Kidney epithelial cell (primary cell): ENCODE measurements around the gene BHLHA15. TPM values are rescaled to one million over a fixed set of nuclear protein-coding genes. Genes with fewer than 3 reads are reported as not detected.

Source experiments
- DNase-seq: peaks from one replicate; pipeline ENCODE4 v3.0.0-alpha.2; 2010; ENCODE audit warnings: low read depth
- H3K27me3 ChIP-seq: 2 replicates; pipeline ENCODE4 v1.6.0; 2011; ENCODE audit warnings: low read length; ENCODE audit not compliant: control insufficient read depth, insufficient read depth
- H3K36me3 ChIP-seq: 2 replicates; pipeline ENCODE4 v1.5.1; 2011; ENCODE audit warnings: low read length; ENCODE audit not compliant: control insufficient read depth, insufficient read depth
- H3K4me3 ChIP-seq: 2 replicates; pipeline ENCODE4 v1.5.1; 2011; ENCODE audit warnings: low read depth, mild to moderate bottlenecking, control low read depth, low read length
- total RNA-seq: library from RNA; depleted of rRNA; stranded (reverse); fragments of >200 nt; gene quantifications from 2 replicates; pipeline ENCODE4 v1.2.3, GENCODE V29; 2015
- TF ChIP-seq, protein P1 (sequence below): IDR thresholded peaks from 2 replicates; pipeline ENCODE4 v1.5.1; 2011; ENCODE audit warnings: mild to moderate bottlenecking, moderate library complexity, low read length, control low read depth, inconsistent platforms; ENCODE audit not compliant: insufficient read depth, poor library complexity, severe bottlenecking

The BHLHA15 gene
- total RNA-seq, 1 donor from 2014 or later, result 8.1 TPM

DNA sequence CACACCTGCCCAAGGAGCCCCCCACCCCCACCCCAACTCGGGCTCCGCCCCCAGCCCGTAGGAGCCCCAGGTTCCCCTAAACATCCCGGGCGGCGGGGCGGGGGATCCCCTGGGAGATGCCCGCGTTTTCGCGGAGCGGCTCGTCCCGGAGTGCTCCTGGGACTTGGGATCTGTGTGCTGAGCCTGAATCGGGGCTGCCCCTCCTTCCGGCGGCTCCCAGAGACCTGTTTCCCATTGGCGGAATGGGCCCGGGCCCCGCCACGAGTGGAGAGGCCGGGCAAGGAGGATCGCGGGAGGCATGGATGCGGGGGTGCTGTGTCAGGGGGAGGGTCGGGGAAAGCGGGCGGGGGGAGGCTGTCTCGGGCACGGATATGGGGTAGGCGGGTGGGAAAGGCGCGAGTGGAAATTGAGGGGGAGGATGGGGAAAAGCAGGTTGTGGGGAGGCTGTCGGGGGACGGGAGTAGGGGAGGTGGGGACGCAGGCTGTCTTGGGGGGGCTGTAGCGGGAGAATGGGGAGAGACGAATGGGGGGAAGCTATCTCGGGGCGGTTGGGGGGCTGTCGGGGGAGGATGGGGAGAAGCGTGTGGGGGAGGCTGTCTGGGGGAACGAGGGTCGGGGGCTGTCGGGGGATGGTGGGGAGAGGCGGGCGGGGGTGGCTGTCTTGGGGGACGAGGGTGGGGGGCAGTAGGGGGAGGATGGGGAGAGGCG, 572 bp upstream of the BHLHA15 start:
- Histone ChIP-seq H3K36me3 (no peaks in the 10 kb centered on the region), H3K4me3 (peak overlapping the region; percentile 27), H3K27me3 (no peaks in the 10 kb centered on the region)
- no peak for DNase-seq
- TF ChIP-seq, protein P1, sequence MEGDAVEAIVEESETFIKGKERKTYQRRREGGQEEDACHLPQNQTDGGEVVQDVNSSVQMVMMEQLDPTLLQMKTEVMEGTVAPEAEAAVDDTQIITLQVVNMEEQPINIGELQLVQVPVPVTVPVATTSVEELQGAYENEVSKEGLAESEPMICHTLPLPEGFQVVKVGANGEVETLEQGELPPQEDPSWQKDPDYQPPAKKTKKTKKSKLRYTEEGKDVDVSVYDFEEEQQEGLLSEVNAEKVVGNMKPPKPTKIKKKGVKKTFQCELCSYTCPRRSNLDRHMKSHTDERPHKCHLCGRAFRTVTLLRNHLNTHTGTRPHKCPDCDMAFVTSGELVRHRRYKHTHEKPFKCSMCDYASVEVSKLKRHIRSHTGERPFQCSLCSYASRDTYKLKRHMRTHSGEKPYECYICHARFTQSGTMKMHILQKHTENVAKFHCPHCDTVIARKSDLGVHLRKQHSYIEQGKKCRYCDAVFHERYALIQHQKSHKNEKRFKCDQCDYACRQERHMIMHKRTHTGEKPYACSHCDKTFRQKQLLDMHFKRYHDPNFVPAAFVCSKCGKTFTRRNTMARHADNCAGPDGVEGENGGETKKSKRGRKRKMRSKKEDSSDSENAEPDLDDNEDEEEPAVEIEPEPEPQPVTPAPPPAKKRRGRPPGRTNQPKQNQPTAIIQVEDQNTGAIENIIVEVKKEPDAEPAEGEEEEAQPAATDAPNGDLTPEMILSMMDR, result no peak

DNA sequence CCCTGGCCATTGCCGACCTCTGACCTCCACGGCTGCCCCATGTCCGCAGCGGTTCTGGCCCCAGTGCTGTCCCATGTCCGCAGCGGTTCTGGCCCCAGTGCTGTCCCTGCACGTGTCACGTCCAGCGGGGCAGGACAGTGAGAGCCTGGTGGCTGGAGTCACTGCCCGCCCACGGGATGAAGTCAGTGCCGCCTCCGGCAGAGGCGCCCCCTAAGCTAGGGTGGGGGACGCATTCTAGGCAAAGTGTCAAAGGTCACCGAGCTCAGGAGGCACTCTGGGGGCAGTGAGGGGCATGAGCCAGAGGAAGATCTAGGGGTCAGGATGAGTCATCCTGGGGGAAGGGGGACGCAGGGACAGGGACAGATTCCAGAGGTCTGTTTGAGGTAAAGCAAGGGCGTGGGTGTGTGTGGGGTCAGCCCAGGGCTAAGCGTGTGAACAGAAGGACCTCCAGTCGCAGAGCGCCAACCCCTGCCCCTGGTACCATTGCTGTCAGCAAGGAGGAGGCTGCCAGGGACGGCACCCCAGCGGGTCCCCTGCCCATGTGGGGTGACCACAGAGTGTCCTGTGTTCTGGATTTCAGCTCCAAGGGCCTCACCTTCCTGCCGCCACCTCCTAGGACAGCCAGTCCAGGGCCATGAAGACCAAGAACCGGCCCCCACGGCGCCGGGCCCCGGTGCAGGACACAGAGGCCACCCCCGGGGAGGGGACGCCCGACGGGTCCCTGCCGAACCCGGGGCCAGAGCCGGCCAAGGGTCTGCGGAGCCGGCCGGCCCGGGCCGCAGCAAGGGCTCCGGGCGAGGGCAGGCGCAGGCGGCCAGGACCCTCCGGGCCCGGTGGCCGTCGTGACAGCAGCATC, 665 bp downstream of the BHLHA15 start:
- no peak for DNase-seq
- Histone ChIP-seq H3K27me3 (no peaks in the 10 kb centered on the region), H3K36me3 (no peaks in the 10 kb centered on the region), H3K4me3 (peak overlapping the region; percentile 34)
- TF ChIP-seq, protein P1, result no peak

DNA sequence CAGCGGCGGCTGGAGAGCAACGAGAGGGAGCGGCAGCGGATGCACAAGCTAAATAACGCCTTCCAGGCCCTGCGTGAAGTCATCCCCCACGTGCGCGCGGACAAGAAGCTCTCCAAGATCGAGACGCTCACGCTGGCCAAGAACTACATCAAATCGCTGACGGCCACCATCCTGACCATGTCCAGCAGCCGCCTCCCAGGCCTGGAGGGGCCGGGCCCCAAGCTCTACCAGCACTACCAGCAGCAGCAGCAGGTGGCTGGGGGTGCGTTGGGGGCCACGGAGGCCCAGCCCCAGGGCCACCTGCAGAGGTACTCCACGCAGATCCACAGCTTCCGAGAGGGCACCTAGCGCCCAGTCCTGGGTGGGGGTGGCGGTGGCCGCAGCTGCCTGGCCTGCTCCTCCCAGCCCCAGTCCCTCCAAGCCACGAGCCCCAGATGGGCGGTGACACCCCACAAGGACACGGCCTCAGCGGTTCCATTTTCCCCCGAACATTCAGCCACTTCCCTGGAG, 1.3 kb downstream of the BHLHA15 start:
- Histone ChIP-seq H3K36me3 (no peaks in the 10 kb centered on the region), H3K4me3 (no peak overlapping the region), H3K27me3 (no peaks in the 10 kb centered on the region)
- DNase-seq, result no peak
- TF ChIP-seq, protein P1, result no peak

DNA sequence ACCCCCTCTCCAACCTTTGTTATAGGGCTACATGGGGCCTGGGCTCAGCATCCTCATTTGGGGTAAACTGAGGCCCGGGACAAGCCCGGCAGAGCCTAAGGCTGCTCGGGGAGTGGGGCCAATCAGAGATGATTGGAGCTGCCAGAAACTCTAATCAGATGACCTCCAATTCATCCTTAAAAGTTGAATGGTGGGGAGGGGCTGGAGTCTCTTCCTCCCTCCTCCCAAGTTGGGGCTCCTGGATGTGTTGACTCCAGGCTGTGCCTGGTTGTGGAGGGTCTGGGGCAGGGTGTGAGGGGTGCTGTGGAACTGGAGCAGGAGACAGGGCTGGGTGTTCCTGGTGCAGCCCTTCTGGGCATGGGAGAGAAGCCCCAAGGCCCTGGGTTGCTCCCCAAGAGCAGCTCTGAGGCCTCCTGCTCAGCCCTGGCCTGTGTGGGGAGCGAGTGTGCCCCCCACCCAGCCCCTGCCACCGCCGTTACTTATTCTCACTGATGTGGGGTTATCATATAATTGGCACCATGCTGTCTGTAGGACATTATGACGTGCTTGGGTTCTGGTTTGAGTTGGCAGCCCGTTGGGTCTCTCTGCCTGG, 2.2 kb downstream of the BHLHA15 start:
- H3K27me3 ChIP-seq, result no peaks in the 10 kb centered on the region
- TF ChIP-seq, protein P1, result no peak
- no peak for DNase-seq
- H3K4me3 ChIP-seq, result no peak overlapping the region
- H3K36me3 ChIP-seq, result no peaks in the 10 kb centered on the region

DNA sequence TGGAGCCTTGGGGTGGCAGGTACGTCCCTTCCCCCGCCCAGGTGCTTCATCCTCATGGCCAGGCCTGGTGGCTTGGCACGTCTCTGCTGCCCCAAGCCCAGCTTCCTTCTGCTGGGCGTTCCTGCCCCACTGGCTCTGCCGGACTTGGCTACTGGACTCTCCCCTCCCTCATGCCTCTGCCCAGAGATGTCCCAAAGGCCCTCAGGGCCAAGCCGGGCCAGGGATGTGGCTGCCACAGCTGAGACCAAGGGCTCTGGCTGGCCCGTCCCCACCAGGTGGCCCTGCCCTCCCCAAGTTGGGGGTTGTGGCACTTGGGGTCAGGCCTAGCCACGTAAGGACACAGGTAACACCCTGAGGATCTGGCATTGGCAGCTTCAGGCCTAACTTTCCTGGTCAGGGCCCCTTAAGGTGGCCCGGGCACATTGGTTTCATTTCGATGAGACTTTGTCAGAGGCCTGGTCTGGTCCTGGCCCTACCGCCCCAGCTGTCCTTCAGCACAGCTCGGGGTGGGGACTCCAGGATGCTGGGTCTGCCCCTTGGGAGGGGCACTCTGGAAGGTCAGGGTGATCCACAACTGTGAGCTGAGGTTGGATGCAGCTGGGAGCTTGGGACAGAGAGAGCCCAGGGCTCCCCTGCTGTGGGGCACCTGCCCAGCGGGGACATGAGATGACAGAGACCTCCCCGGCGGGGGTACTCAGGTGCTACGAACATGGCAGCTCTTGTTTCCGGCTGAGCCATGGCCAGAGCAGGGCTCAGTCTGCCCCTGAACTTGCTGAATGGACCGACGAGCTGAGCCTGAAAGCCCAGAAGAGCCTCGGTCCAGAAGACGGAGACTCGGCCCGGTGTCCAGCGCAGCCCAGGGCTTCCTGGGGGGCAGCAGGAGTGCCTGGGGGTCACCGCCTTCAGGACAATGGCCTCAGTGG, 2.9 kb downstream of the BHLHA15 start:
- no peak for DNase-seq
- H3K4me3 ChIP-seq, result no peak overlapping the region
- TF ChIP-seq, protein P1, result no peak
- H3K36me3 ChIP-seq, result no peaks in the 10 kb centered on the region
- no peaks in the 10 kb centered on the region for H3K27me3 ChIP-seq
